ENCODE data around the gene GM2A. TPM values are rescaled to one million over a fixed set of nuclear protein-coding genes. Genes with fewer than 3 reads are reported as not detected.

Gene GM2A
- polyA plus RNA-seq, 1 of the 3 experiments (the other 2 are of a cell fraction), result 8.0 TPM

DNA sequence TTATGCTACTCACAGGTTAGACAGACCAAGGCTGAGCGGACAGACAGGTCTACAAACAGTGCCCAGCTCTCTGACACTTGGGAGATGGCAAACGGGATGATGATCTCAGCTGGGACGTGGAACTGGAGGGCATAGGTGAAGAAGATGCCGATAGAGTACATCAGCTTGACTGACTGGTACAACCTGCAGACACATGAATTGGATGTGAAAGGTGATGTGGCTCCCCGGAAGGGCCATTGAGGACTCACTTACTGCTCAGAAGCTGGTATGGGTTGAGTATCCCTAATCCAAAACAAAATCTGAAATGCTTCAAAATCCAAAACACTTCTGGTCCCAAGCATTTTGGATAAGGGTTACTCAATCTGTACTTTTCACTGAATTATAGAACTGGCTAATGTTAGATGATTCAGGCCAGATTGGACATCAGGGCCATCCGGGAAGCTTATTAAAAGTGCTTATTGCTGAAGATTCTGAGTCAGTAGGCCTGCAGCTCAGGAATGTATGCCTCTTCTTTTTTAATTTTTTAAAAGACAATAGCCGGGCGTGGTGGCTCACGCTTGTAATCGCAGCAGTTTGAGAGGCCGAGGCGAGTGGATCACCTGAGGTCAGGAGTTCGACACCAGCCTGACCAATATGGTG is 28.1 kb downstream of the GM2A start:
- H2AFZ ChIP-seq (ENCODE audit: low read depth), result no peak overlapping the region
- no peaks in the 10 kb centered on the region for H3K79me2 ChIP-seq (ENCODE audit: insufficient read depth)
- no peak overlapping the region for H3K9ac ChIP-seq
- DNase-seq, result no peak
- ChIA-PET CTCF (interaction anchor here (0.7 to 1.4 kb wide), 3 partner anchors 22 to 243 kb away, joined by 3 to 4 read pairs (median 3); no protein-coding TSS in a partner anchor), POLR2A (no interaction called here)
- no peaks in the 10 kb centered on the region for H3K9me2 ChIP-seq
- H3K36me3 ChIP-seq (replicated peaks in 1 of 2; ENCODE audit: control insufficient read depth in 1 of 2, insufficient read depth in 2 of 2, low read length in 1 of 2), result no peaks in the 10 kb centered on the region
- no peaks in the 10 kb centered on the region for H3F3A ChIP-seq (replicated peaks; ENCODE audit: insufficient read depth)
- H3K4me1 ChIP-seq (ENCODE audit: control insufficient read depth in 1 of 2, insufficient read depth in 2 of 2, low read depth in 1 of 2, low read length in 1 of 2), result no peaks in the 10 kb centered on the region
- no peaks in the 10 kb centered on the region for H3K9me3 ChIP-seq
- TF ChIP-seq, protein P1, sequence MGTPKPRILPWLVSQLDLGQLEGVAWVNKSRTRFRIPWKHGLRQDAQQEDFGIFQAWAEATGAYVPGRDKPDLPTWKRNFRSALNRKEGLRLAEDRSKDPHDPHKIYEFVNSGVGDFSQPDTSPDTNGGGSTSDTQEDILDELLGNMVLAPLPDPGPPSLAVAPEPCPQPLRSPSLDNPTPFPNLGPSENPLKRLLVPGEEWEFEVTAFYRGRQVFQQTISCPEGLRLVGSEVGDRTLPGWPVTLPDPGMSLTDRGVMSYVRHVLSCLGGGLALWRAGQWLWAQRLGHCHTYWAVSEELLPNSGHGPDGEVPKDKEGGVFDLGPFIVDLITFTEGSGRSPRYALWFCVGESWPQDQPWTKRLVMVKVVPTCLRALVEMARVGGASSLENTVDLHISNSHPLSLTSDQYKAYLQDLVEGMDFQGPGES (IDR thresholded peaks at IDR 0.05; ENCODE audit: low read depth, low read length), result no peak
- TF ChIP-seq RXRA (IDR thresholded peaks at IDR 0.05; ENCODE audit: borderline replicate concordance, low read depth), result no peak
- no peak for TF ChIP-seq SIN3A (IDR thresholded peaks at IDR 0.05; ENCODE audit: borderline replicate concordance, low read depth, low read length)
- no peak for TF ChIP-seq YY1 (IDR thresholded peaks at IDR 0.05; ENCODE audit: low read depth)
- no peak for TF ChIP-seq RFX5 (IDR thresholded peaks at IDR 0.05; ENCODE audit: low read length)
- no peak for TF ChIP-seq SMC3 (IDR thresholded peaks at IDR 0.05; ENCODE audit: low read depth, low read length)
- TF ChIP-seq GATA2 (CRISPR knock-in tag; IDR thresholded peaks at IDR 0.05), result no peak
- no peak for TF ChIP-seq POLR2AphosphoS5 (IDR thresholded peaks at IDR 0.05; ENCODE audit: low read depth, low read length)
- H3K27ac ChIP-seq (ENCODE audit: low read depth in 2 of 2, low read length in 1 of 2), result no peak overlapping the region
- no peak overlapping the region for H3K4me2 ChIP-seq
- H3K27me3 ChIP-seq (ENCODE audit: insufficient read depth), result no peaks in the 10 kb centered on the region
- H3K4me3 ChIP-seq (ENCODE audit: low read depth in 2 of 2, low read length in 1 of 2), result no peak overlapping the region
- WGBS (ENCODE audit: low lambda C conversion rate), result 68% methylated on average over 13 of the region's 13 CpGs
- H4K20me1 ChIP-seq (ENCODE audit: insufficient read depth), result no peaks in the 10 kb centered on the region

DNA sequence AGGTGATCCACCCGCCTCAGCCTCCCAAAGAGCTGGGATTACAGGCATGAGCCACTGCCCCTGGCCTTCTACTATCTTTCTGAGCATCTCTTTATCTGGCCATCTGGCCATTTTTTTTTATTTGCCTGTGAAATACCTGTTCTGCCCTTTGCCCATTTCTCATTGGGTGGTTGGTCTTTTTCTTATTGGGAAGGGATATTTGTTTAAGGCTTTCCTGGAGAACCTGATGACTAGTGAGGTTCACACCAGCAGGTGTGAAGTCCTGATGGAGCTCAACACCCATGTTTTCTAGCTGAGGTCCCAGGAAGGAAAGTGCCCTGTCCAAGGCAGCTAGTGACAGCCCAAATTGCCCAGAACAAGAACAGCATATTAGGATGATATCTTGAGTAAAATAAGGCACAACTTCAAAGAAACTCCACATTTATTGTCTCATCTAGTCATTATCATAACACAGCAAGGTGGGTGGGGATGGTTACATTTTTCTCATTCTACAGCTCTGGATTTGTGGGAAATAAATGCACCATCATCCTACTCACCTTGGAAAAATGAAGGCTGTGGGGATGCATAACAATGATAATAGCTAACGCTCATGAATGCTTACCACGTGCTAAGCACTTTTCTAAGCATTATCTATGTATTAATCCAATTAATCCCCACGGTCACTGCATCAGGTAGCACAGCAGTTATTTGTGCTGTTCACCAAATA is 30.3 kb downstream of the GM2A start:
- POLR2A ChIA-PET, result no interaction called here
- 33% methylated on average over 4 of the region's 4 CpGs for WGBS (ENCODE audit: low lambda C conversion rate)

More for the DNA sequence above, 30.3 kb downstream of the GM2A start:
- H3K9me3 ChIP-seq, result no peaks in the 10 kb centered on the region
- no peak overlapping the region for H3K4me2 ChIP-seq
- TF ChIP-seq FOSL2 (IDR thresholded peaks at IDR 0.05; ENCODE audit: borderline replicate concordance, low read depth) (no peak), RXRA (IDR thresholded peaks at IDR 0.05; ENCODE audit: borderline replicate concordance, low read depth) (no peak), GABPA (IDR thresholded peaks at IDR 0.05; ENCODE audit: low read depth) (no peak), RAD21 (IDR thresholded peaks at IDR 0.05; ENCODE audit: low read length) (no peak), GATA2 (CRISPR knock-in tag; IDR thresholded peaks at IDR 0.05) (no peak), TAF1 (IDR thresholded peaks at IDR 0.05; ENCODE audit: borderline replicate concordance, low read depth, low read length) (no peak), SMC3 (IDR thresholded peaks at IDR 0.05; ENCODE audit: low read depth, low read length) (no peak), TEAD4 (IDR thresholded peaks at IDR 0.05; ENCODE audit: borderline replicate concordance, insufficient read depth) (no peak), NFIC (IDR thresholded peaks at IDR 0.05; ENCODE audit: borderline replicate concordance) (no peak), FOXJ3 (CRISPR knock-in tag; IDR thresholded peaks at IDR 0.05) (no peak), MXI1 (IDR thresholded peaks at IDR 0.05; ENCODE audit: low read depth, low read length) (no peak), YY1 (IDR thresholded peaks at IDR 0.05; ENCODE audit: low read depth) (no peak)
- TF ChIP-seq, protein P1 (IDR thresholded peaks at IDR 0.05; ENCODE audit: low read depth, low read length), result no peak
- TF ChIP-seq, protein P2, sequence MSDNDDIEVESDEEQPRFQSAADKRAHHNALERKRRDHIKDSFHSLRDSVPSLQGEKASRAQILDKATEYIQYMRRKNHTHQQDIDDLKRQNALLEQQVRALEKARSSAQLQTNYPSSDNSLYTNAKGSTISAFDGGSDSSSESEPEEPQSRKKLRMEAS (IDR thresholded peaks at IDR 0.05; ENCODE audit: low read depth), result no peak
- TF ChIP-seq, protein P3, sequence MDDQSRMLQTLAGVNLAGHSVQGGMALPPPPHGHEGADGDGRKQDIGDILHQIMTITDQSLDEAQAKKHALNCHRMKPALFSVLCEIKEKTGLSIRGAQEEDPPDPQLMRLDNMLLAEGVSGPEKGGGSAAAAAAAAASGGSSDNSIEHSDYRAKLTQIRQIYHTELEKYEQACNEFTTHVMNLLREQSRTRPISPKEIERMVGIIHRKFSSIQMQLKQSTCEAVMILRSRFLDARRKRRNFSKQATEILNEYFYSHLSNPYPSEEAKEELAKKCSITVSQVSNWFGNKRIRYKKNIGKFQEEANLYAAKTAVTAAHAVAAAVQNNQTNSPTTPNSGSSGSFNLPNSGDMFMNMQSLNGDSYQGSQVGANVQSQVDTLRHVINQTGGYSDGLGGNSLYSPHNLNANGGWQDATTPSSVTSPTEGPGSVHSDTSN (IDR thresholded peaks at IDR 0.05), result no peak
- no peaks in the 10 kb centered on the region for H4K20me1 ChIP-seq (ENCODE audit: insufficient read depth)
- H3K36me3 ChIP-seq (replicated peaks in 1 of 2; ENCODE audit: control insufficient read depth in 1 of 2, insufficient read depth in 2 of 2, low read length in 1 of 2), result no peaks in the 10 kb centered on the region
- CTCF ChIA-PET, result interaction anchor here (1.2 to 1.4 kb wide), 4 partner anchors 15 to 157 kb away, joined by 3 to 6 read pairs (median 4); no protein-coding TSS in a partner anchor
- H3K9ac ChIP-seq, result no peak overlapping the region
- no peak for DNase-seq
- no peaks in the 10 kb centered on the region for H3K27me3 ChIP-seq (ENCODE audit: insufficient read depth)
- H3K79me2 ChIP-seq (ENCODE audit: insufficient read depth), result no peaks in the 10 kb centered on the region
- no peaks in the 10 kb centered on the region for H3F3A ChIP-seq (replicated peaks; ENCODE audit: insufficient read depth)
- H3K9me2 ChIP-seq, result no peaks in the 10 kb centered on the region
- no peak overlapping the region for H3K4me3 ChIP-seq (ENCODE audit: low read depth in 2 of 2, low read length in 1 of 2)
- no peaks in the 10 kb centered on the region for H3K4me1 ChIP-seq (ENCODE audit: control insufficient read depth in 1 of 2, insufficient read depth in 2 of 2, low read depth in 1 of 2, low read length in 1 of 2)
- no peak overlapping the region for H2AFZ ChIP-seq (ENCODE audit: low read depth)
- H3K27ac ChIP-seq (ENCODE audit: low read depth in 2 of 2, low read length in 1 of 2), result no peak overlapping the region

Measured in SK-N-SH (cell line).